Measurements from ENCODE around the gene CTNNBL1.

GRCh38 chr20:37748015-37748414 is 54.2 kb downstream of the CTNNBL1 start:
- TF ChIP-seq, protein P1, sequence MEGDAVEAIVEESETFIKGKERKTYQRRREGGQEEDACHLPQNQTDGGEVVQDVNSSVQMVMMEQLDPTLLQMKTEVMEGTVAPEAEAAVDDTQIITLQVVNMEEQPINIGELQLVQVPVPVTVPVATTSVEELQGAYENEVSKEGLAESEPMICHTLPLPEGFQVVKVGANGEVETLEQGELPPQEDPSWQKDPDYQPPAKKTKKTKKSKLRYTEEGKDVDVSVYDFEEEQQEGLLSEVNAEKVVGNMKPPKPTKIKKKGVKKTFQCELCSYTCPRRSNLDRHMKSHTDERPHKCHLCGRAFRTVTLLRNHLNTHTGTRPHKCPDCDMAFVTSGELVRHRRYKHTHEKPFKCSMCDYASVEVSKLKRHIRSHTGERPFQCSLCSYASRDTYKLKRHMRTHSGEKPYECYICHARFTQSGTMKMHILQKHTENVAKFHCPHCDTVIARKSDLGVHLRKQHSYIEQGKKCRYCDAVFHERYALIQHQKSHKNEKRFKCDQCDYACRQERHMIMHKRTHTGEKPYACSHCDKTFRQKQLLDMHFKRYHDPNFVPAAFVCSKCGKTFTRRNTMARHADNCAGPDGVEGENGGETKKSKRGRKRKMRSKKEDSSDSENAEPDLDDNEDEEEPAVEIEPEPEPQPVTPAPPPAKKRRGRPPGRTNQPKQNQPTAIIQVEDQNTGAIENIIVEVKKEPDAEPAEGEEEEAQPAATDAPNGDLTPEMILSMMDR (IDR thresholded peaks at IDR 0.05) = no peak
- TF ChIP-seq, protein P2, sequence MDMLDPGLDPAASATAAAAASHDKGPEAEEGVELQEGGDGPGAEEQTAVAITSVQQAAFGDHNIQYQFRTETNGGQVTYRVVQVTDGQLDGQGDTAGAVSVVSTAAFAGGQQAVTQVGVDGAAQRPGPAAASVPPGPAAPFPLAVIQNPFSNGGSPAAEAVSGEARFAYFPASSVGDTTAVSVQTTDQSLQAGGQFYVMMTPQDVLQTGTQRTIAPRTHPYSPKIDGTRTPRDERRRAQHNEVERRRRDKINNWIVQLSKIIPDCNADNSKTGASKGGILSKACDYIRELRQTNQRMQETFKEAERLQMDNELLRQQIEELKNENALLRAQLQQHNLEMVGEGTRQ (CRISPR knock-in tag; IDR thresholded peaks at IDR 0.05) = no peak
- TF ChIP-seq E2F5 (CRISPR knock-in tag; IDR thresholded peaks at IDR 0.05) = no peak
- no peak for TF ChIP-seq NFE2L1 (CRISPR knock-in tag; IDR thresholded peaks at IDR 0.05)
- TF ChIP-seq ZNF263 (CRISPR knock-in tag; IDR thresholded peaks at IDR 0.05; ENCODE audit: low read depth) = no peak
- no peak for TF ChIP-seq TEAD1 (CRISPR knock-in tag; IDR thresholded peaks at IDR 0.05)
- no peak for TF ChIP-seq MAX (CRISPR knock-in tag; IDR thresholded peaks at IDR 0.05)
- no peak for TF ChIP-seq SP1 (CRISPR knock-in tag; conservative IDR thresholded peaks at IDR 0.05)
- no peak for TF ChIP-seq IRF2 (CRISPR knock-in tag; IDR thresholded peaks at IDR 0.05; ENCODE audit: borderline replicate concordance, low read depth)
- no peak for TF ChIP-seq ELF4 (CRISPR knock-in tag; IDR thresholded peaks at IDR 0.05; ENCODE audit: low read depth)
- TF ChIP-seq CREM (CRISPR knock-in tag; IDR thresholded peaks at IDR 0.05) = no peak
- TF ChIP-seq ZNF423 (CRISPR knock-in tag; IDR thresholded peaks at IDR 0.05) = no peak
